ENCODE measurements around the gene L2HGDH. TPM values are rescaled to one million over a fixed set of nuclear protein-coding genes. Genes with fewer than 3 reads are reported as not detected.
A peak's percentile ranks its signal among the peaks of the same experiment; 100 is the strongest.
"Not testable (repeated sequence)": the region's sequence is repeated elsewhere in the genome, so short reads cannot be mapped to it uniquely, and the experiment has no call there.

L2HGDH gene
- 1 to 10 TPM; 2.4 to 6.4 (median 3.5) TPM for polyA plus RNA-seq

DNA sequence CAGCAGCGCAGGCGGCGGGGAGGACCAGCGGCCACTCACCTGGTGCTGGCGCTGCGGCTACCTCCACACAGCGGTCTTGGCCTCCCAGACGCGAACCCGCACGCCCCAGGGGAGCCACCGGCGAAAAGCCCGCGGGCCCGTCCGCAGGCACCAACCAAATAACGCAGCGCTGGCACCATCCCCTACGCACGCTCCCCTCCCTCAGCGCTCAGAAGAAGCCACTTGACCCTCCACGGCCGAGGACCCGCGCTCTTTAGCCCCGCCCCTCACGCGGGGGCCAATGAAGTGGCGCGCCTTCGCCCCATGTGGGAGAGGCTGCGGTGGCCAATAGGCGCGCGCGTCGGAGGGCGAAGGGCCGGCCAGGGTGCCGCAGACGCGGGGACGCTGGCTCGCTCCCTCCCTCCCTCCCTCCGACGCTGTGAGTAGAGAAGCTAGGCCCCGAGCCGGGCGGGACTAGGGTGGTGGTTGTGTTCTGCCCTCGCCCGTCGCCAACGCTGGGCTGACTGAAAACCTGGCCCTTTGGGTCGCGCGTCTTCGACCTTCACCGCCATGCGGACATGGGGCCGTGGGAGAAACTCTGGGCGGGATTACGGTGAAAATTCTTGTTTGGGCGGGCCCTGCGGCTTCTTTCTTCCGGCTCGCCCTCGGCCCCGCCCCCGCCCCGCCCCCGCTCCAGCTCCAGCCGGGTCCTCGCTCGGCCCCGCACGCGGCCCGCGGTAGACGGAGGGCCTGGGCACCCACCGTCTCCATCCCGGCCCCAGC, at the start of gene L2HGDH, which contains the start of gene DMAC2L:
Gene L2HGDH, minus strand, starts transcription at position 258 of the 762 bp plus-strand sequence. Its CDS starts 79 bp downstream, at position 179.
Gene DMAC2L, plus strand, starts transcription at position 353 of the 762 bp plus-strand sequence. CDS start 9,164 bp downstream, outside the sequence.
- H3K4me3 Mint-ChIP-seq = peak within 1 kb of the TSS; percentile 94 to 97 (median 94)
- H3K9me3 Mint-ChIP-seq = no peaks in the 10 kb centered on the region
- H3K4me1 Mint-ChIP-seq = peaks cover 28 to 52% of the 10 kb centered on the region in 2 donors
- H3K27ac Mint-ChIP-seq = peak within 1 kb of the TSS; percentile 95 to 99 (median 96)
- DNase-seq = peak; percentile 93 to 94 (median 93)
- H3K36me3 Mint-ChIP-seq = peaks cover 0 to 6% (median 0%) of the 10 kb centered on the region in 3 donors
- H3K27me3 Mint-ChIP-seq (ENCODE audit: low read depth in 3 of 3) = peaks cover 3 to 8% (median 6%) of the 10 kb centered on the region in 3 donors

DNA sequence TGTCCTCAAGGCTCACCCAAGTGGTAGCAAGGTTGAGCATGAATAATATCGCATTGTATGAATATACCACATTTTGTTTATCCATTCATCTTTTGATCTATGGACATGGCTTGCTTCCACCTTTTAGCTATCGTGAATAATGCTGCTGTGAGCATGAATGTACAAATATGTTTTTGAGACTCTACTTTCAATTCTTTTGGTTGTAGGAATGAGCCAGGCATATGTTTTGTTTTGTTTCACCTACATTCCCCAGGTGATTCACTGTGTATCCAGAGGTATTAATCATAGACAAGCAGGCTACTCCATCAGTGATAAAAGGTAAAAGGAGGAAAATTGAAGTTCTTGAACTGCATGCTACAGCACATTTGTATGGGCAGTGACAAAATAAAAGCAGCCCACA, 48.8 kb upstream of the L2HGDH start:
- peaks cover 24 to 34% (median 32%) of the 10 kb centered on the region in 3 donors for H3K36me3 Mint-ChIP-seq
- peaks cover 54 to 69% of the 10 kb centered on the region in 2 donors for H3K4me1 Mint-ChIP-seq
- H3K9me3 Mint-ChIP-seq = peaks cover 0 to 4% (median 0%) of the 10 kb centered on the region in 6 donors
- DNase-seq = no peak
- H3K27ac Mint-ChIP-seq = peak overlapping the region in 3 of 6 donors; percentile 12 to 63 (median 58)
- peak overlapping the region in 1 of 5 donors; percentile 8 for H3K4me3 Mint-ChIP-seq
- H3K27me3 Mint-ChIP-seq (ENCODE audit: low read depth in 3 of 3) = peaks cover 1 to 14% (median 7%) of the 10 kb centered on the region in 3 donors

DNA sequence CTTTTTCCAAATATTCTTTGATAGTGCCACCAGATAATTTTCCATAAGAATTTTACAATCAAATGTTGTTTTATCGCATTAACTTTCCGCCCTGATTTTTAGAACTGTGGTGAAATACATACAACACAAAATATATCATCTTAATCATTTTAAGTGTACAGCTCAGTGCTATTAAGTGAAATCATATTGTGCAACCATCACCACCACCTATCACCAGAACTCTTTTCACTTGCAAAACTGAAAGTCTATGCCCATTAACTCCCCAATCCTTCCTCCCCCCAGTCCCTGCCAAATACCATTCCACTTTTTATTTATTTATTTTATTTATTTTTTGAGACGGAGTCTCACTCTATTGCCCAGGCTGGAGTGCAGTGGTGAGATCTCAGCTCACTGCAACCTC, 48.1 kb upstream of the L2HGDH start:
- Mint-ChIP-seq H3K27me3 (ENCODE audit: low read depth in 3 of 3) (peaks cover 1 to 14% (median 7%) of the 10 kb centered on the region in 3 donors), H3K4me1 (peaks cover 49 to 68% of the 10 kb centered on the region in 2 donors), H3K36me3 (peaks cover 24 to 38% (median 32%) of the 10 kb centered on the region in 3 donors), H3K27ac (peak overlapping the region in 4 of 6 donors; percentile 1 to 75 (median 32)), H3K9me3 (peaks cover 0 to 4% (median 0%) of the 10 kb centered on the region in 6 donors), H3K4me3 (no peak overlapping the region)
- DNase-seq = no peak

DNA sequence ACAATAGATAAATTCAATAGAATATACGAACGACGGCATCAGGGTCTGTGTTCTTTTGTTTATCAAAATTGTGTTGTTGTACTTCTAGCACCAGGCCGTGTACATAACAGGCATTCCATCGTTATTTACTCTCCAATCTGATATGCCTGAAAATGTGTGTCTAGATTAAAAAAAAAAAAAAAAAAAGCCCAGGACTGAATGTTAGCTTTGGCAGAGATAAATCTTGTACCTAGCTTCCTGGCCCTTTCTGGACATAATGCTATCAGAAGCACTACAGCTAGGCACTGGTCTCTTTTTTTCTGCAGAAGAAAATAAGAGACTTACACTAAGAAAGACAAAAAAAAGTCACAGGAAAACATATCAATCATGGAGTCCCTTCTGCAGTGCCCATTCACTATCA, 47.6 kb upstream of the L2HGDH start:
- no peak for DNase-seq
- Mint-ChIP-seq H3K36me3 (peaks cover 24 to 38% (median 32%) of the 10 kb centered on the region in 3 donors), H3K27ac (peak overlapping the region in 2 of 6 donors; percentile 1 to 12), H3K27me3 (ENCODE audit: low read depth in 3 of 3) (peaks cover 1 to 14% (median 7%) of the 10 kb centered on the region in 3 donors), H3K4me3 (no peak overlapping the region), H3K4me1 (peaks cover 45 to 63% of the 10 kb centered on the region in 2 donors), H3K9me3 (peaks cover 0 to 4% (median 0%) of the 10 kb centered on the region in 6 donors)

DNA sequence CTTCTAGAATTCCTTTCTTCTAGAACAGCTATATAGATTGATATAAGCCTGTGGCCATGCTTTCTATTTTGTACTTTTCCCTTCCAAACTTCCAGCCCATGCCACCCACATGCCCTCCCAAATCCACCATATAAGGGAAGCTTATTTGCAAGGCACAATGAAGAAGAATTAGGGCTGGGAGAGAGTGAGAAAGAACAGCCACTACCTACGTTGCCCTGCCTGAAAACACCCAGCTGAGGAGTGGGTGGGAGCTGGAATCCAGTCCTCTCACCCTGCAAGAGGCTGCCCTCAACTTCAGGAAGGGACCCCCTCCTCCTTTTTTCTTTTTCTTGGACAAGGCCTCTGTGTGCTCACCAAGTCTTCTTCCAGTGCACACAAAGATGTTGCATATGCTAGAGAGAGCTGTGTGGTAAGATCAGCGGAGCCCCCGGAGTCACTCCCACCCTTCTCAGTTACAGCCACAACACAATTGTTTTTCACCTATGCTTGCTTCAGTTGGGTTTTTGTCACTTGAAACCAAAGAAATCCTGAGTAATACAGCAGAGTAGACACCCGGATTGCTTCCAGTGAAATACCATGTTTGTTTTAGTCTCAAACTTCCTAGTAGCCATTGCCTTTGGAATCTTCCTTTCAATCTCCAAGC, 45.8 kb upstream of the L2HGDH start:
- H3K27me3 Mint-ChIP-seq (ENCODE audit: low read depth in 3 of 3) = peaks cover 1 to 4% (median 4%) of the 10 kb centered on the region in 3 donors
- peaks cover 0 to 4% (median 0%) of the 10 kb centered on the region in 6 donors for H3K9me3 Mint-ChIP-seq
- no peak for DNase-seq
- H3K4me3 Mint-ChIP-seq = peak overlapping the region in 1 of 5 donors; percentile 23
- H3K36me3 Mint-ChIP-seq = peaks cover 24 to 44% (median 37%) of the 10 kb centered on the region in 3 donors
- H3K4me1 Mint-ChIP-seq = peaks cover 33 to 45% of the 10 kb centered on the region in 2 donors
- H3K27ac Mint-ChIP-seq = peak overlapping the region in 5 of 6 donors; percentile 19 to 45 (median 33)

DNA sequence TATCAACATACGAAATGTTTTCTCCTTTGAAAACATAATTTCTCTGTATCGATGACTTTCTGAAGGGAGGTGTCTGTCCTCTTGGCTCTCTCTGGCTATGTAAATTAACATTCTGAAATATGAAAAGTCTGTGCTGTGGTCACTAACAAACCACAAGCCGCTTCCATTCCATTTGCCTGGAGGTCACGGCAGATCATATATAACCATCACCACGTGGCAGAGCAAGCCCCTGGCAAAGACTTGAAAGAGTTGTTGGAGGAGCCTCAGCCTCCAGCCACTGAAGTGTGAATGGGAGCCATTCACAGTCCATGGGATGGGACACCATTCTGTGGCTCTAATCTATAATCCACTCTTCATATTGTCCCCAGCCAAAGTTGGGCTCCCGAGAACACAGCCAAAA, 45.1 kb upstream of the L2HGDH start:
- no peaks in the 10 kb centered on the region for H3K9me3 Mint-ChIP-seq
- H3K4me3 Mint-ChIP-seq = no peak overlapping the region
- H3K27me3 Mint-ChIP-seq (ENCODE audit: low read depth in 3 of 3) = peaks cover 0 to 1% (median 0%) of the 10 kb centered on the region in 3 donors
- H3K27ac Mint-ChIP-seq = peak overlapping the region in 4 of 6 donors; percentile 1 to 41 (median 37)
- peaks cover 19 to 39% (median 33%) of the 10 kb centered on the region in 3 donors for H3K36me3 Mint-ChIP-seq
- H3K4me1 Mint-ChIP-seq = peaks cover 26 to 39% of the 10 kb centered on the region in 2 donors
- DNase-seq = no peak

DNA sequence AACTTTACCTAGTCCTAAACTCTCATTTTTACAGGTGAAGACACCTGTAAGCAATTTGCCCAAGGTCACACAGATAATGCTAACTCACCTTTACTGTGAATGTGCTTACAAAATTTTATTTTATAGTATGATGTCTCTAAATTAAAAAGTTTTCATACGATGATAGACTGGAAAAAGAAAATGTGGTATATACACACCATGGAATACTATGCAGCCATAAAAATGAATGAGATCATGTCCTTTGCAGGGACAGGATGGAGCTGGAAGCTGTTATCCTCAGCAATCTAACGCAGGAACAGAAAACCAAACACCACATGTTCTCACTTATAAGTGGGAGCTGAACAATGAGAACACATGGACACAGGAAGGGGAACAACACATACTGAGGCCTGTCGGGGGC, 44.3 kb upstream of the L2HGDH start:
- not testable (repeated sequence) for H3K4me3 Mint-ChIP-seq; DNase-seq; H3K27me3 Mint-ChIP-seq (ENCODE audit: low read depth in 3 of 3); H3K9me3 Mint-ChIP-seq
- Mint-ChIP-seq H3K36me3 (peaks cover 19 to 39% (median 33%) of the 10 kb centered on the region in 3 donors), H3K4me1 (peaks cover 23 to 37% of the 10 kb centered on the region in 2 donors), H3K27ac (peak overlapping the region in 2 of 6 donors; percentile 43 to 64)

DNA sequence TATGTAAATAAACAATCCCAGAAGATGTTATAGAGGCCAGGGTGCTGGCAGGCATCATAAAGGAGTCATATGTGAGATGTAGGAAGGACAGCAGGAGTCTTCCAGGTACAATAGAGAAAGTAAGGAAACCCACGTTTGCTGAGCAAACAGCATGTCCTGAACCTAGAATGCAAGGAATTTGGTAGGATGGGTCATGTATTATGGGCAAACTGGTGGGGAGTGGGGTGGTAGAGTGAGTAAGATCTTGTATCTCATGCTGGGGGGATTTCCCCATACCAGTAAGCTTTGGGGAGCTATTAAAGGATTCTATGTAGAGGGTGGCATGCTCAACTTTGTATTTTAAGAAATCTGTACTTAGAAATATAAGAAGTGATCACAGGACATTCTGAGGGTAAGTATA, 43.7 kb upstream of the L2HGDH start:
- DNase-seq = no peak
- H3K4me1 Mint-ChIP-seq = peaks cover 18 to 31% of the 10 kb centered on the region in 2 donors
- H3K9me3 Mint-ChIP-seq = no peaks in the 10 kb centered on the region
- H3K27me3 Mint-ChIP-seq (ENCODE audit: low read depth in 3 of 3) = peaks cover 0 to 1% (median 0%) of the 10 kb centered on the region in 3 donors
- H3K36me3 Mint-ChIP-seq = peaks cover 23 to 43% (median 38%) of the 10 kb centered on the region in 3 donors
- H3K27ac Mint-ChIP-seq = peak overlapping the region in 1 of 6 donors; percentile 43
- no peak overlapping the region for H3K4me3 Mint-ChIP-seq

DNA sequence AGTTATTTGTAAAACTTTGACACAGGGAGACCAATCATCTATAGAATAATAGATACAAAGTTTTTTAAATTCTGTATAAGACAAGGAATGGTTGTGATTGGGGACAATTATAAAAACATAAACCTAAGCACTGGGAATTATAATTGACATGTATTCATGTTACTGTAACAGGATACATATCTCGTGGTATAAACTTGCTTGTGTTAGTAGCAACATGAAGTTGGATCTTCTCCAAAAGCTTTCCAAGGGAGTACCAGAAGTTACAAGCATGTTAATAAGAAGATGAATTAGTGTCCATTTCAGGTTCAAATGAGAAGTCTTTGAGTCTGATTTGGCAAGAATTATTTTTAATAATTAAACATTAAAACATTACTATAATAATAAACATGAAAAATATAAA, 42.5 kb upstream of the L2HGDH start:
- Mint-ChIP-seq H3K4me1 (peaks cover 15 to 29% of the 10 kb centered on the region in 2 donors), H3K9me3 (no peaks in the 10 kb centered on the region), H3K36me3 (peaks cover 23 to 43% (median 32%) of the 10 kb centered on the region in 3 donors), H3K27me3 (ENCODE audit: low read depth in 3 of 3) (peaks cover 0 to 1% (median 0%) of the 10 kb centered on the region in 3 donors), H3K27ac (no peak overlapping the region), H3K4me3 (no peak overlapping the region)
- DNase-seq = no peak

DNA sequence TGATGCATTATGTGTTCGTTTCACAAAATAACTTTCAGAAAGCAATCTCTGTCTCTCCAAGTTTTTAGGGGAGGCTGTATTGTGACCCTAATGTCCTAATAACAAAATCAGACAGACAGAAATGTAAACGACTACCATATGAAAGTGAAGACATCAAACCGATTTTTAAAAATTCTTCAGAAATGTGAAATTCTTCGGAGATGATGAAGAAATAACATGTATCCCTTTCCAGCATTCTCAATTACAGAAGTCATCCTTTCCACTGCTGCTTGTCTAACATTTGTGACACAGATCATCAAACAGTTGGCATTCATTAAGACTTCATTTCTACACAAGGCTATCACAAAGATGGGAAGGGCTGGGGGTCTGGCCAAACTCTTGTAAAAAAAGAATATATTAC, 41.1 kb upstream of the L2HGDH start:
- Mint-ChIP-seq H3K27ac (no peak overlapping the region), H3K9me3 (no peaks in the 10 kb centered on the region), H3K27me3 (ENCODE audit: low read depth in 3 of 3) (peaks cover 0 to 1% (median 0%) of the 10 kb centered on the region in 3 donors), H3K4me1 (peaks cover 10 to 25% of the 10 kb centered on the region in 2 donors), H3K36me3 (peaks cover 20 to 37% (median 36%) of the 10 kb centered on the region in 3 donors), H3K4me3 (no peak overlapping the region)
- no peak for DNase-seq

DNA sequence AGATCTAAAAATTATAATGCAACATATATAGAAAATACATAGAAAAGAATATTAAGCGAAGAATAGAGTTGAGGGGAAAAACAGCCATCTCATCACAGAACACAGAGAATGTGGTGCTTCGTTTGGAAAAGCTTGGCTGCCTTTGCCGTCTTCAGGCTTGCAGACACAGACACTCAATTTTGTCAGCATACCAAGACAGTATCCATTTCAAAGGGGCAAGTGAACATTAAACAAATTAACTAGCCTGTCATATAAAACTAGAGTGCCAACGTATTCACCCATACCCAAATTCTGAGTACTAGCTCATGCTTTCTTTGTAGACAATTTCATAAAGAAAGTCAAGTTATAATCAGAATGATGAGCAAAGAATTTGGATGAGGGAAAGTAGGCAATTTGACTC, 40.6 kb upstream of the L2HGDH start:
- peaks cover 7 to 23% of the 10 kb centered on the region in 2 donors for H3K4me1 Mint-ChIP-seq
- H3K27ac Mint-ChIP-seq = no peak overlapping the region
- H3K9me3 Mint-ChIP-seq = no peaks in the 10 kb centered on the region
- DNase-seq = no peak
- no peak overlapping the region for H3K4me3 Mint-ChIP-seq
- H3K36me3 Mint-ChIP-seq = peaks cover 17 to 34% (median 30%) of the 10 kb centered on the region in 3 donors
- peaks cover 0 to 1% (median 0%) of the 10 kb centered on the region in 3 donors for H3K27me3 Mint-ChIP-seq (ENCODE audit: low read depth in 3 of 3)

DNA sequence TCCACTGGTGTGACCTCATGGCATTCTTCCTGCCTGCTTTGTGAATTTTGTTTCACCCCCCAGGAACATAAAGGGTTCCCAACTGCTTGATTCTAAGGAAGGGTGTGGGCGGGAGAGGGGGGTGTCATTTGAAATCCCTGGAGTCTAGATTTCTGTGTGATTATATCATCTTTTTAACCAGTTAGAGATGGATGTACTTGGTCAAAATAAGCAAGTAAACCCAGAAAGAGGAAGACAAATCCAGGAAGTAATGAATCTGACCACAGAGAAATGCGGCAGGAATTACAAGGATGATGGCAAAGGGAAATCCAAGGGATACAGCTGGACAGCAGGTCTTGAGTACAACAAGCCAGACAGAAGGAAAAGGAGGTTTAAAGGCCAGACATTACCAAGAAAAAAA, 38.9 kb upstream of the L2HGDH start:
- H3K4me3 Mint-ChIP-seq = no peak overlapping the region
- peaks cover 4 to 20% (median 14%) of the 10 kb centered on the region in 3 donors for H3K36me3 Mint-ChIP-seq
- no peaks in the 10 kb centered on the region for H3K27me3 Mint-ChIP-seq (ENCODE audit: low read depth in 3 of 3)
- peaks cover 0 to 7% of the 10 kb centered on the region in 2 donors for H3K4me1 Mint-ChIP-seq
- H3K9me3 Mint-ChIP-seq = no peaks in the 10 kb centered on the region
- DNase-seq = no peak
- H3K27ac Mint-ChIP-seq = no peak overlapping the region

DNA sequence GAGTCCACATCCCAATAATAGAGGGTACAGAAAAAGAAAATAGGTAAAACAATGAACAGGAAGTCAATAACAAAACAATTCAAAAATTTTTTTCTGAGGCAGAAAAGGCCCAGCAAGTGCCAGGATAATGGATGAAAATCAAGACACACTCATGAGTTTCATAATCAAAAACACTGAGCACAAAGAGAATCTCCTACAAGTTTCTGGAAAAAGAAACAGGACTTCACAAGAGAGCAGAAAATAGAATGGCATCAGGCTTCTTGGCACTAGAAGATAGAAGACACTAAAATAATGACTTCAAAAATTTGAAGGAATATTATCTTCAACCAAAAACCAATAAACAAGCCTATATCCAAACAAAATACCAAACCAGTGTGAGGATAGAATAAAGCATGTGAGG, 36.9 kb upstream of the L2HGDH start:
- Mint-ChIP-seq H3K4me3 (no peak overlapping the region), H3K36me3 (peaks cover 4 to 18% (median 8%) of the 10 kb centered on the region in 3 donors), H3K27ac (peak overlapping the region in 2 of 6 donors; percentile 13 to 29), H3K4me1 (peaks cover 0 to 1% of the 10 kb centered on the region in 2 donors), H3K27me3 (ENCODE audit: low read depth in 3 of 3) (no peaks in the 10 kb centered on the region), H3K9me3 (no peaks in the 10 kb centered on the region)
- no peak for DNase-seq

All from immature natural killer cell (primary cell).